Smooth muscle cell (in vitro differentiated cells): Measurements from ENCODE around the gene AGAP1. TPM values are rescaled to one million over a fixed set of nuclear protein-coding genes. Genes with fewer than 3 reads are reported as not detected.
"Not testable (repeated sequence)": the region's sequence is repeated elsewhere in the genome, so short reads cannot be mapped to it uniquely, and the experiment has no call there.

Source experiments
- DNase-seq: peaks from one replicate; lab custom pipeline; 2025; ENCODE audit not compliant: unreplicated experiment; lab: John Stamatoyannopoulos, UW
- H2AFZ ChIP-seq: fragments of 200-600 bp; sonication (generic); 2 replicates; pipeline ENCODE4 v1.6.0; 2016; ENCODE audit warnings: antibody characterized with exemption, low read depth, mild to moderate bottlenecking
- H3F3A ChIP-seq: fragments of 200-600 bp; sonication (generic); 2 replicates; pipeline ENCODE4 v1.6.0; 2017; ENCODE audit warnings: antibody characterized with exemption, low read depth
- H3K27ac ChIP-seq: fragments of 200-600 bp; sonication (generic); 2 replicates; pipeline ENCODE4 v1.5.1; 2016; ENCODE audit warnings: low read depth, mild to moderate bottlenecking
- H3K27me3 ChIP-seq: fragments of 200-600 bp; sonication (generic); 2 replicates; pipeline ENCODE4 v1.6.1; 2016; ENCODE audit warnings: low read depth, mild to moderate bottlenecking
- H3K36me3 ChIP-seq: fragments of 200-600 bp; sonication (generic); 2 replicates; pipeline ENCODE4 v1.5.1; 2016; ENCODE audit warnings: low read depth
- H3K4me1 ChIP-seq: fragments of 200-600 bp; sonication (generic); 2 replicates; pipeline ENCODE4 v1.5.1; 2016; ENCODE audit warnings: low read depth
- H3K4me2 ChIP-seq: fragments of 200-600 bp; sonication (generic); 2 replicates; pipeline ENCODE4 v1.6.0; 2016; ENCODE audit warnings: mild to moderate bottlenecking
- H3K4me3 ChIP-seq: fragments of 200-600 bp; sonication (generic); 2 replicates; pipeline ENCODE4 v1.5.1; 2016; ENCODE audit warnings: mild to moderate bottlenecking
- H3K79me2 ChIP-seq: fragments of 200-600 bp; sonication (generic); 2 replicates; pipeline ENCODE4 v1.6.0; 2016; ENCODE audit warnings: low read depth, mild to moderate bottlenecking
- H3K9ac ChIP-seq: fragments of 200-600 bp; sonication (generic); 2 replicates; pipeline ENCODE4 v1.6.0; 2016; ENCODE audit warnings: low read depth
- H3K9me3 ChIP-seq: fragments of 200-600 bp; sonication (generic); replicated peaks from 2 replicates; pipeline ENCODE4 v1.5.1; 2016; ENCODE audit warnings: low read depth
- H4K20me1 ChIP-seq: fragments of 200-600 bp; sonication (generic); 2 replicates; pipeline ENCODE4 v1.6.0; 2016; ENCODE audit warnings: low read depth
- CTCF ChIP-seq: fragments of 200-600 bp; sonication (generic); IDR thresholded peaks from 2 replicates; pipeline ENCODE4 v1.5.1; 2017; ENCODE audit warnings: borderline replicate concordance, mild to moderate bottlenecking, antibody characterized with exemption; ENCODE audit not compliant: insufficient read depth, poor library complexity, severe bottlenecking
- WGBS: methylation state at CpG from one replicate; pipeline ENCODE4 v1.1.7; 2016; ENCODE audit warnings: low lambda C conversion rate; 5-methylcytosine and 5-hydroxymethylcytosine counted together
- polyA plus RNA-seq: library from polyadenylated mRNA; unstranded; fragments of >200 nt; fragmentation: Nextera tagmentation; extraction: Ambion mirVana; gene quantifications from 2 replicates; pipeline ENCODE4 v1.2.1, GENCODE V29; 2016
- total RNA-seq: library from RNA; depleted of rRNA; stranded (reverse); fragments of >200 nt; gene quantifications from 2 replicates; pipeline ENCODE4 v1.2.3, GENCODE V29; 2014

AGAP1 gene
- total and polyA plus RNA-seq, 2 experiments from 2014 or later, result 3.9 to 9.8 TPM

DNA sequence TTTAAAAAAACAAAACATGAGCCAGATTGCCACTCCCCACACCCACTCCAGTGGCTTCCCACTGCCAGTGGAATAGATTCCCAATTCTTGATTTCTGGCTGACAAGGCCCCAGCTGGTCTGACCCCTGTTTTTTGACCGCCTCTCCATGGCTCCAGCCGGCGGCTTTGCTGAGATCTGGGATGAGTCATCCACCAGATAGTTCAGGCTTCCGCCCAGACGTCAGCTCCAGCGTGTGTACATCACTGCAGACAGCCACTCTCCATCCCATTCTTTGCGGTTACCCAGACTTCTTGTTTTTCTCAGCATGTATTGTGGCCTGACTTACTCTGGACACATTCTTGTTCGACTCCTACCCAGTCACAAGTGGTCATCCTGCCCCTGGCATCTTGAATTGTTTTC is 446.5 kb downstream of the AGAP1 start:
- H3K4me2 ChIP-seq, result peak overlapping the region; percentile 40

GRCh38 chr2:235944591-235944990 is 450.7 kb downstream of the AGAP1 start:
- H3K4me1 ChIP-seq, result peaks cover 7% of the 10 kb centered on the region
- no peaks in the 10 kb centered on the region for H3K27me3 ChIP-seq
- H4K20me1 ChIP-seq, result peaks cover 6% of the 10 kb centered on the region
- 99% methylated on average over 10 of the region's 10 CpGs for WGBS
- no peak for DNase-seq
- H3F3A ChIP-seq, result peaks cover 8% of the 10 kb centered on the region
- no peak overlapping the region for H2AFZ ChIP-seq
- H3K4me3 ChIP-seq, result no peak overlapping the region
- H3K9me3 ChIP-seq, result no peaks in the 10 kb centered on the region
- H3K27ac ChIP-seq, result no peak overlapping the region
- TF ChIP-seq CTCF, result no peak
- no peaks in the 10 kb centered on the region for H3K36me3 ChIP-seq
- H3K4me2 ChIP-seq, result no peak overlapping the region
- no peaks in the 10 kb centered on the region for H3K79me2 ChIP-seq
- no peak overlapping the region for H3K9ac ChIP-seq

More for the DNA sequence above, 446.5 kb downstream of the AGAP1 start:
- no peaks in the 10 kb centered on the region for H3K9me3 ChIP-seq
- no peak for TF ChIP-seq CTCF
- DNase-seq, result peak; percentile 27
- peak overlapping the region; percentile 89 for H3K27ac ChIP-seq
- peak overlapping the region; percentile 74 for H3K9ac ChIP-seq
- no peaks in the 10 kb centered on the region for H3K36me3 ChIP-seq
- peaks cover 8% of the 10 kb centered on the region for H3F3A ChIP-seq
- H2AFZ ChIP-seq, result no peak overlapping the region
- H3K4me1 ChIP-seq, result peaks cover 18% of the 10 kb centered on the region
- no peaks in the 10 kb centered on the region for H3K27me3 ChIP-seq
- WGBS, result 3% methylated on average over 8 of the region's 8 CpGs
- no peaks in the 10 kb centered on the region for H3K79me2 ChIP-seq
- H4K20me1 ChIP-seq, result peaks cover 4% of the 10 kb centered on the region
- no peak overlapping the region for H3K4me3 ChIP-seq

DNA sequence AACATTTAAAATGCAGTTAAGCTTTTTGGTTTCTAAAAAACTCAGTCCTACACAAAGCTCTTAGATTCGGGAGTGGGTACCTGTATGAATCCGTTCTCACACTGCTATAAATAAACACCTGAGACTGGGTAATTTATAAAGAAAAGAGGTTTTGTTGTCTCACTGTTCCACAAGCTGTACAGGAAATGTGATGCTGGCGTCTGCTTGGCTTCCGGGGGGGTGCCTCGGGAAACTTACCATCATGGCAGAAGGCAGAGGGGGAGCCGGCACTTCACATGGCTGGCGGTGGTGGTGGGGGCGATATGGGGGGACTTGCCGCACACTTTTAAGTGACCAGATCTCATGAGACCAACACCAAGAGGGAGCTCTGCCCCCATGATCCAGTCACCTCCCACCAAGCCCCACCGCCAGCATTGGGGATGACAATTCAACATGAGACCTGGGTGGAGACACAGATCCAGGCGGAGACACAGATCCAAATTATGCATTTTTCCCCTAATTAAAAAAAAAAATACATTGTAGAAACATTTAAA is 451.8 kb downstream of the AGAP1 start:
- peaks cover 6% of the 10 kb centered on the region for H3F3A ChIP-seq
- H3K79me2 ChIP-seq, result no peaks in the 10 kb centered on the region
- no peak overlapping the region for H3K9ac ChIP-seq
- H3K27me3 ChIP-seq, result no peaks in the 10 kb centered on the region
- WGBS, result 92% methylated on average over 9 of the region's 11 CpGs
- no peaks in the 10 kb centered on the region for H3K9me3 ChIP-seq
- H2AFZ ChIP-seq, result no peak overlapping the region
- H3K4me1 ChIP-seq, result peaks cover 8% of the 10 kb centered on the region
- TF ChIP-seq CTCF, result no peak
- H3K4me3 ChIP-seq, result no peak overlapping the region
- no peaks in the 10 kb centered on the region for H3K36me3 ChIP-seq
- no peak overlapping the region for H3K4me2 ChIP-seq
- H4K20me1 ChIP-seq, result peaks cover 12% of the 10 kb centered on the region
- H3K27ac ChIP-seq, result no peak overlapping the region
- DNase-seq, result no peak

- Histone ChIP-seq H3K27me3 (no peaks in the 10 kb centered on the region), H3K4me2 (no peak overlapping the region), H3K9ac (no peak overlapping the region), H3K4me3 (no peak overlapping the region), H3K27ac (no peak overlapping the region), H3K4me1 (peaks cover 8% of the 10 kb centered on the region), H3F3A (no peaks in the 10 kb centered on the region), H2AFZ (no peak overlapping the region), H3K79me2 (no peaks in the 10 kb centered on the region), H4K20me1 (peaks cover 16% of the 10 kb centered on the region), H3K36me3 (no peaks in the 10 kb centered on the region), H3K9me3 (no peaks in the 10 kb centered on the region)
- no peak for TF ChIP-seq CTCF
- DNase-seq, result no peak
- WGBS, result 97% methylated on average over 6 of the region's 6 CpGs
Measured at GRCh38 chr2:235946590-235946989, 452.7 kb downstream of the AGAP1 start.

DNA sequence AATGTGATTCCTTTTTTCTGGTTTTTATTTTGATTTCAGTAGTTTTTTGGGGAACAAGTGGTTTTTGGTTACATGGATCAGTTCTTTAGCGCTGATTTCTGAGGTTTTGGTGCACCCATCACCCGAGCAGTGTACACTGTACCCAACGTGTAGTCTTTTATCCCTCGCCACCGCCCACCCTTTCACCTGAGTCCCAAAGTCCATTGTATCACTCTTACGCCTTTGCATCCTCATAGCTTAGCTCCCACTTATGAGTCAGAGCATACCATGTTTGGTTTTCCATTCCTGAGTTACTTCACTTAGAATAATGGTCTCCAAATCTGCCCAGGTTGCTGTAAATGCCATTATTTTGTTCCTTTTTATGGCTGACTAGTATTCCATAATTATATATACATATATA is 453.2 kb downstream of the AGAP1 start:
- not testable (repeated sequence) for H3K27me3 ChIP-seq, DNase-seq, H3K9me3 ChIP-seq, H3K4me1 ChIP-seq, H2AFZ ChIP-seq, H3K9ac ChIP-seq, H3K79me2 ChIP-seq, H3F3A ChIP-seq, H3K27ac ChIP-seq, H3K4me2 ChIP-seq, H3K4me3 ChIP-seq, H3K36me3 ChIP-seq
- 89% methylated on average over 6 of the region's 6 CpGs for WGBS
- peaks cover 17% of the 10 kb centered on the region for H4K20me1 ChIP-seq
